Measurements from ENCODE around the gene IGDCC3.
"Not testable (repeated sequence)": the region's sequence is repeated elsewhere in the genome, so short reads cannot be mapped to it uniquely, and the experiment has no call there.

IGDCC3 gene

DNA sequence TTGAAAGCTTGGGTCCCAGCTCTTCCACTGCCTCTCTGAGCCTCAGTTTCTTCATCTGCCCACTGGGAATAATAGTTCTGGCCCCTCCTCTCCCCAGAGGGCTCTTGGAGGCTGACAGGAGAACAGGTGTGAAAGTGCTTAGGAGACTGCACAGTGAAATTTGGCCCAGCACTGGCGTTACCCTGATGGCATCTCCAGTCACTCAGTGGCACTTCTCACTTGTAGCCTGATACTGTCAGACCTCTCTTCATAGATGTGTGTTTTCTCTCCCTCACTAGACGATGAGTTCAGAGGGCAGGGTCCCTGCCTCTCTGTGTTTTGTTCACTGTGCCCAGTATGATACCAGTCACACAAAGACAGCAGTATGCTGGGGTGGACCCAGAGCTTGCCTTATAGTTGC, 22.2 kb upstream of the IGDCC3 start:
- no peak overlapping the region for H3K4me3 ChIP-seq (ENCODE audit: low read length)
- DNase-seq (ENCODE audit: low read depth), result no peak
- TF ChIP-seq, protein P1, sequence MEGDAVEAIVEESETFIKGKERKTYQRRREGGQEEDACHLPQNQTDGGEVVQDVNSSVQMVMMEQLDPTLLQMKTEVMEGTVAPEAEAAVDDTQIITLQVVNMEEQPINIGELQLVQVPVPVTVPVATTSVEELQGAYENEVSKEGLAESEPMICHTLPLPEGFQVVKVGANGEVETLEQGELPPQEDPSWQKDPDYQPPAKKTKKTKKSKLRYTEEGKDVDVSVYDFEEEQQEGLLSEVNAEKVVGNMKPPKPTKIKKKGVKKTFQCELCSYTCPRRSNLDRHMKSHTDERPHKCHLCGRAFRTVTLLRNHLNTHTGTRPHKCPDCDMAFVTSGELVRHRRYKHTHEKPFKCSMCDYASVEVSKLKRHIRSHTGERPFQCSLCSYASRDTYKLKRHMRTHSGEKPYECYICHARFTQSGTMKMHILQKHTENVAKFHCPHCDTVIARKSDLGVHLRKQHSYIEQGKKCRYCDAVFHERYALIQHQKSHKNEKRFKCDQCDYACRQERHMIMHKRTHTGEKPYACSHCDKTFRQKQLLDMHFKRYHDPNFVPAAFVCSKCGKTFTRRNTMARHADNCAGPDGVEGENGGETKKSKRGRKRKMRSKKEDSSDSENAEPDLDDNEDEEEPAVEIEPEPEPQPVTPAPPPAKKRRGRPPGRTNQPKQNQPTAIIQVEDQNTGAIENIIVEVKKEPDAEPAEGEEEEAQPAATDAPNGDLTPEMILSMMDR (IDR thresholded peaks at IDR 0.05; ENCODE audit: insufficient read depth, low read depth, low read length, missing control alignments), result no peak

DNA sequence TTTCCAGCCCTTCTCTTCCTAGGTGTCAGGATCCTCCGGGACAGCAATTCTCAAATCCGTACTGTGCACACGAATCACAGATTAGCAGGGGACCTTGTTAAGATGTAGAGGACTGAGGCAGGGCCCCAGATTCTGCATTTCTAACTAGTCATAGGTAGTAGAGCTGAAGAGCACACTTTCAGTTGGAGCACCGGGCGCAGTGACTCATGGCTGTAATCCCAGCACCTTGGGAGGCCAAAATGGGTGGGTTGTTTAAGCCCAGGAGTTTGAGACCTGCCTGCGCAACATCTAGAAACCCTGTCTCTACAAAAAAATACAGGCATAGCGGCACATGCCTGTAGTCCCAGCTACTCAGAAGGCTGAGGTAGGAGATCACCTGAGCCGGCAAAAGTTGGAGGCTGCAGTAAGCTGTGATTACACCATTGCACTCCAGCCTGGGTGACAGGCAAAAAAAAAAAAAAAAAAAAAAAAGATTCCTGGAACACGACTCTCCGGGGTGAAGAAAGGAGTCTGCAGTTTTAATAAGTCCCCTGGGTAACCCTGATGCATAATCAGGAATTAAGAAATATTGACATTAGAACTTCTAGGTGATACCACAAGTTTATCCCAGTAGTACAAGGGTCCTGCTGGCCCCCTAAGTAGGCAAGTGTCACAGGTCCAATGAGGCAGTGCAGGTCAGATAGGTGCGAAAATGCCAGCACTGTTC, 21.4 kb upstream of the IGDCC3 start:
- TF ChIP-seq, protein P1 (IDR thresholded peaks at IDR 0.05; ENCODE audit: insufficient read depth, low read depth, low read length, missing control alignments), result no peak
- DNase-seq (ENCODE audit: low read depth), result no peak
- H3K4me3 ChIP-seq (ENCODE audit: low read length), result no peak overlapping the region

DNA sequence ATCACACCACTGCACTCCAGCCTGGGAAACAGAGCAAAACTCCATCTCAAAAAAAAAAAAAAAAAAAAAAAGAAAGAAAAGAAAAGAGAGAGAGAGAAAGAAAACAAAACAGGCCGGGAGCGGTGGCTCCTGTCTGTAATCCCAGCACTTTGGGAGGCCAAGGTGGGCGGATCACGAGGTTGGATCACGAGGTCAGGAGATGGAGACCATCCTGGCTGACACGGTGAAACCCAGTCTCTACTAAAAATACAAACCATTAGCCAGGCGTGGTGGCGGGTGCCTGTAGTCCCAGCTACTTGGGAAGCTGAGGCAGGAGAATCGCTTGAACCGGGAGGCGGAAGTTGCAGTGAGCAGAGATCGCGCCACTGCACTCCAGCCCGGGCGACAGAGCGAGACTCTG, 20.7 kb upstream of the IGDCC3 start:
- H3K4me3 ChIP-seq (ENCODE audit: low read length); DNase-seq (ENCODE audit: low read depth): not testable (repeated sequence)

DNA sequence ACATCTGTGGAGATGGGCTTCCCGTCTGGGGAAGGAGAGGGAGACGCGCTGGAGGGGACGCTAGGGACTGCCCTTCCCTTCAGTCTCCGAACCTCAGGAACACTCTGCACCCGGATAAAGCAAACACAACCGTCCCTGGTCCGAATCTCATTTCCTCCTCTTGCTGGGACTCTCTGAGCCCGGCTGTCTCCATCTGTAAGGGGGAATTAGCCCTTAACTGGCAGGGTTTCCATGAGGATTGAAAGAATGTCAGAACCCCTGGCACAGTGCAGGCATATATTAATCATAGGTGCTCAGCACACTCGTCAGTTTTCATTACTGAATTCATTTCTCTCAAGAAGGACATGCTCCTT, 19.1 kb upstream of the IGDCC3 start:
- DNase-seq (ENCODE audit: low read depth), result no peak
- TF ChIP-seq, protein P1 (IDR thresholded peaks at IDR 0.05; ENCODE audit: insufficient read depth, low read depth, low read length, missing control alignments), result no peak
- no peak overlapping the region for H3K4me3 ChIP-seq (ENCODE audit: low read length)

DNA sequence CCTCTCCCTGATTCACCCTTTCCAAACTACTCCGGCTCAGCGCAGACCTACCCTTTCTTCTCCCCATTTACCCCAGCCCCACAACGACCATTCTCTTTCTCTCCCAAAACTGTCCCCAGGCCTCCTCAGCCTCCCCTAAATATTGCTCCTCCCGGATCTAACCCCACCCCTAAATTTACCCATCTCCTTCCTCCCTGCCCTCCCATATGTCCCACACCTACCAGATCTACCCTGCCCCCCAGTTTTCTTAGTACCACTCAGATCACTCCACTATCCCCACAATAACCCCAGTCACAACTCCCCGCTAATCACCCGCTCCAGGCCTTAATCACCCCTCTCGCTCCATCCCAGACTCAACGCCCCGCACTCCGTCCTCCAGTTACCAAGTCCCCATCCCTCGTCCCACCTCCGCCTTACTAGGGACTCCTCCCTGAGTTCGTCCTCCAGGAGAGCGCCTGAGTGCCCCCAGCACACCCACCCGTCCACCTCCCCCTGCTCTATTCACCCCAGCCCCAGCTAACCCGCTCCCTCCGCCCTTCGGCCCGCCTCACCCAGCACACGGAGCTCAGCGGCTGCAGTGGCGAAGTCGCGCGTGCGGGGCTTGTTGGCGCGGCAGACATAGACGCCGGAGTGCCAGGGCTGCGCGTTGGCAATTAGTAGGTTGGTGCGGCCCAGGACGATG, 18.6 kb upstream of the IGDCC3 start:
- DNase-seq (ENCODE audit: low read depth), result no peak
- H3K4me3 ChIP-seq (ENCODE audit: low read length), result no peak overlapping the region
- TF ChIP-seq, protein P1 (IDR thresholded peaks at IDR 0.05; ENCODE audit: insufficient read depth, low read depth, low read length, missing control alignments), result no peak

DNA sequence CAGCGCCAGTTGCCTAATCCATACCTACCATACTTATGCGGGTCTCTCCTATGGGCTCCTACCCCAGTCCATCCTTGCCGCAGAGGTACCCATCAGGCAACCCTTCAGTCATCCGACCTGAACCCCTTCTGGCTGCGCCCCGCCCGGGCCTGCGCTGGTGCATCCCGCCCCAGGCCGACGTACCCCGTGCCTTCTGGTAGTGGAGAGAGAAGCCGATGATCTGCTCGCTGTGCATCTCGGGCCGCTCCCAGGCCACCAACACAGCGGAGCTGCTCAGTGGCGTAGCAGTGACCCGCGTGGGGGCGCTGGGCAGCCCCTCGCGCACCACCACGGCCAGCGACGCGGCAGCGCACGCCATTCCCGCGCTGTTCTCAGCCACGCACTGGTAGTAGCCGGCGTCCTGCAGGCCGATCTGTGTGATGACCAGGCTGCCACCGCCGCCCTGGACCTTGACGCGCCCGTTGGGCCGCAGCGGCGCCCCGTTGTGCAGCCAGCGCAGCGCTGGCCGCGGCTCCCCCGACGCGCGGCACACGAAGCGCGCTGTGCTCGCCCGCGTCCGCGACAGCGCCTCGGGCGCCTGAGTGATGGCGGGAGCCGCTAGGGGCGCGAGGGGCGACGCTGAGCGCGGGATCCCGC, 17.9 kb upstream of the IGDCC3 start:
- DNase-seq (ENCODE audit: low read depth), result no peak
- no peak overlapping the region for H3K4me3 ChIP-seq (ENCODE audit: low read length)
- TF ChIP-seq, protein P1 (IDR thresholded peaks at IDR 0.05; ENCODE audit: insufficient read depth, low read depth, low read length, missing control alignments), result no peak

DNA sequence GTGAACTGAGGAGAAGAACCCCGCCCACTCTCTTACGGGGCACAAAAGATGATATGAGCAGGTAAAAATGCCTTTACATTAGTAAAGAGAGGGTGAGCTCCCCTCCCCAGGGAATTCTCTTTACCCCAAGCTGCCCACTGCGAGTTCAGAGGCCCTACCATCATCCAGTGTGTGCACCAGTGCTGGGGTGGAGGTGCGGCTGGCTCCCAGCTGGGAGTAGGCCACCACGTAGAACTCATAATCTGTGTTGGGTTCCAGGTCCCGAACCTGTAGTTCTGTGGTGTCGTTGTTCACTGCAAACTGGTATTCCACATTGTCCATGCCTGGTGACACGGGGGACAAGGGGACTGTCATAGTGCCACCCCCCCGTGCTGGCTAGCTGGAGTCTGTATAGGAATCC, 17.1 kb upstream of the IGDCC3 start:
- DNase-seq (ENCODE audit: low read depth), result no peak
- H3K4me3 ChIP-seq (ENCODE audit: low read length), result no peak overlapping the region
- TF ChIP-seq, protein P1 (IDR thresholded peaks at IDR 0.05; ENCODE audit: insufficient read depth, low read depth, low read length, missing control alignments), result no peak
